Smooth muscle cell (in vitro differentiated cells): Measurements from ENCODE around the gene SLC16A7. TPM values are rescaled to one million over a fixed set of nuclear protein-coding genes. Genes with fewer than 3 reads are reported as not detected.

Source experiments
- DNase-seq: peaks from one replicate; lab custom pipeline; 2025; ENCODE audit not compliant: unreplicated experiment; lab: John Stamatoyannopoulos, UW
- H2AFZ ChIP-seq: fragments of 200-600 bp; sonication (generic); 2 replicates; pipeline ENCODE4 v1.6.0; 2016; ENCODE audit warnings: antibody characterized with exemption, low read depth, mild to moderate bottlenecking
- H3F3A ChIP-seq: fragments of 200-600 bp; sonication (generic); 2 replicates; pipeline ENCODE4 v1.6.0; 2017; ENCODE audit warnings: antibody characterized with exemption, low read depth
- H3K27ac ChIP-seq: fragments of 200-600 bp; sonication (generic); 2 replicates; pipeline ENCODE4 v1.5.1; 2016; ENCODE audit warnings: low read depth, mild to moderate bottlenecking
- H3K27me3 ChIP-seq: fragments of 200-600 bp; sonication (generic); 2 replicates; pipeline ENCODE4 v1.6.1; 2016; ENCODE audit warnings: low read depth, mild to moderate bottlenecking
- H3K36me3 ChIP-seq: fragments of 200-600 bp; sonication (generic); 2 replicates; pipeline ENCODE4 v1.5.1; 2016; ENCODE audit warnings: low read depth
- H3K4me1 ChIP-seq: fragments of 200-600 bp; sonication (generic); 2 replicates; pipeline ENCODE4 v1.5.1; 2016; ENCODE audit warnings: low read depth
- H3K4me2 ChIP-seq: fragments of 200-600 bp; sonication (generic); 2 replicates; pipeline ENCODE4 v1.6.0; 2016; ENCODE audit warnings: mild to moderate bottlenecking
- H3K4me3 ChIP-seq: fragments of 200-600 bp; sonication (generic); 2 replicates; pipeline ENCODE4 v1.5.1; 2016; ENCODE audit warnings: mild to moderate bottlenecking
- H3K79me2 ChIP-seq: fragments of 200-600 bp; sonication (generic); 2 replicates; pipeline ENCODE4 v1.6.0; 2016; ENCODE audit warnings: low read depth, mild to moderate bottlenecking
- H3K9ac ChIP-seq: fragments of 200-600 bp; sonication (generic); 2 replicates; pipeline ENCODE4 v1.6.0; 2016; ENCODE audit warnings: low read depth
- H3K9me3 ChIP-seq: fragments of 200-600 bp; sonication (generic); replicated peaks from 2 replicates; pipeline ENCODE4 v1.5.1; 2016; ENCODE audit warnings: low read depth
- H4K20me1 ChIP-seq: fragments of 200-600 bp; sonication (generic); 2 replicates; pipeline ENCODE4 v1.6.0; 2016; ENCODE audit warnings: low read depth
- WGBS: methylation state at CpG from one replicate; pipeline ENCODE4 v1.1.7; 2016; ENCODE audit warnings: low lambda C conversion rate; 5-methylcytosine and 5-hydroxymethylcytosine counted together
- polyA plus RNA-seq: library from polyadenylated mRNA; unstranded; fragments of >200 nt; fragmentation: Nextera tagmentation; extraction: Ambion mirVana; gene quantifications from 2 replicates; pipeline ENCODE4 v1.2.1, GENCODE V29; 2016
- total RNA-seq: library from RNA; depleted of rRNA; stranded (reverse); fragments of >200 nt; gene quantifications from 2 replicates; pipeline ENCODE4 v1.2.3, GENCODE V29; 2014
- TF ChIP-seq, protein P1 (sequence below): fragments of 200-600 bp; sonication (generic); IDR thresholded peaks from 2 replicates; pipeline ENCODE4 v1.5.1; 2017; ENCODE audit warnings: borderline replicate concordance, mild to moderate bottlenecking, antibody characterized with exemption; ENCODE audit not compliant: insufficient read depth, poor library complexity, severe bottlenecking

Gene SLC16A7
- total and polyA plus RNA-seq, 2 experiments from 2014 or later, result 1.6 to 13.8 TPM

DNA sequence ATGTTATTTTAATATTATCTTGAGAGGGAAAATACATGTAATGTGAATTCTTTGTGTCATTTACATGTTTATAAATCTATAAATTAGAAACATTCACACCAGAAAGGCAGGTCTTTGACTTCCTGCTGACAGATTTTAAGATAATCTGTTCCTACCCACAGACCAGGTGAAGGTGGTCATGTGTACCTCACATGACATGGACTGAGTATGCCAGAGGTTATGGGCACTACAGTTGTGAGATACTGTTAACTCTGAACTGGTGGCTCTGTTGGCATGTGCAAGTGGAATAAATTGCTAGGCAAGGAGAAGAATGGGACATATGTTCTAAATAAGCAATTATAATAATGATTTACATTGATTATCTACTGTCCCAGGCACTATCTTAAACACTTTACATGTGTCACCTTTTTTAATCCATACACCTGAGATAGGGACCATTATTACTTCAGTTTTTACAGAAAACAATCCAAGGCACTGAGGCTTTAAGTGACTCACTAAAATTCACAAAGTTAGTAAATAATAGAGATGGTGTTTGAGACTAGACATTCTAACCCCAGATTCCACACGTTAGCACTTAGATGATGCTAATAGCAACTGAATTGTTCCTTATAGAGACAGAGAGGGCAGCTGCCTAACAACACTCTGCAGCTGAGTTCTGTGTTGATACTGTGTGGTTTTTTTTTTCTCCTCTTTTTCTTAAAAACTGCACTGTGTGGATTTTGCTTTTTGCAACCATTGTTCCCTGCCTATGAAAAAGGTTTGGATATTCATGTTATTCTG, 23.8 kb downstream of the SLC16A7 start:
- Histone ChIP-seq H4K20me1 (no peaks in the 10 kb centered on the region), H3K36me3 (no peaks in the 10 kb centered on the region), H3K79me2 (no peaks in the 10 kb centered on the region), H3K9me3 (no peaks in the 10 kb centered on the region), H3F3A (no peaks in the 10 kb centered on the region), H3K27ac (no peak overlapping the region), H3K9ac (no peak overlapping the region), H3K27me3 (no peaks in the 10 kb centered on the region), H2AFZ (no peak overlapping the region), H3K4me3 (no peak overlapping the region), H3K4me1 (no peaks in the 10 kb centered on the region), H3K4me2 (no peak overlapping the region)
- WGBS, result 78% methylated on average over 1 of the region's 1 CpG
- no peak for DNase-seq
- TF ChIP-seq, protein P1, sequence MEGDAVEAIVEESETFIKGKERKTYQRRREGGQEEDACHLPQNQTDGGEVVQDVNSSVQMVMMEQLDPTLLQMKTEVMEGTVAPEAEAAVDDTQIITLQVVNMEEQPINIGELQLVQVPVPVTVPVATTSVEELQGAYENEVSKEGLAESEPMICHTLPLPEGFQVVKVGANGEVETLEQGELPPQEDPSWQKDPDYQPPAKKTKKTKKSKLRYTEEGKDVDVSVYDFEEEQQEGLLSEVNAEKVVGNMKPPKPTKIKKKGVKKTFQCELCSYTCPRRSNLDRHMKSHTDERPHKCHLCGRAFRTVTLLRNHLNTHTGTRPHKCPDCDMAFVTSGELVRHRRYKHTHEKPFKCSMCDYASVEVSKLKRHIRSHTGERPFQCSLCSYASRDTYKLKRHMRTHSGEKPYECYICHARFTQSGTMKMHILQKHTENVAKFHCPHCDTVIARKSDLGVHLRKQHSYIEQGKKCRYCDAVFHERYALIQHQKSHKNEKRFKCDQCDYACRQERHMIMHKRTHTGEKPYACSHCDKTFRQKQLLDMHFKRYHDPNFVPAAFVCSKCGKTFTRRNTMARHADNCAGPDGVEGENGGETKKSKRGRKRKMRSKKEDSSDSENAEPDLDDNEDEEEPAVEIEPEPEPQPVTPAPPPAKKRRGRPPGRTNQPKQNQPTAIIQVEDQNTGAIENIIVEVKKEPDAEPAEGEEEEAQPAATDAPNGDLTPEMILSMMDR, result no peak

DNA sequence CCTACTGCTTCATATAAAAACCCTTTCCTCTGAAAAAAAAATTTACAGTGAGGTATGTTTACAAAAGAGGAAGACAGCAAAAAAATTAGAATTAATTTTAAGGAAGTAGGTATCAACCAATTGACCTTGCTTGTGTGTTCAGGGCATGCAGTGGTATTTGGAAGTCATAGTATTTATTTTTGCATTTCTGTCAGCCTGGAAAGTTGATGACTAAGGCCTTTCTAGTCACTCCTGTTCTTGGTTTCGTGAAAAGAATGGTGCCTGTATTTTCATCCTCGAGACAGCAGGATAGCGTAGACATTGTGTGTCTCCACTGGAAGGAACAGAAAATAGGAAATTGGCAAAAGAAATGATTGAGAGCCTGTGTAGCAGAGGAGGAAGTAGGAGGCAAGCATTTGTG, 24.5 kb downstream of the SLC16A7 start:
- DNase-seq, result no peak
- WGBS, result 90% methylated on average over 3 of the region's 3 CpGs

DNA sequence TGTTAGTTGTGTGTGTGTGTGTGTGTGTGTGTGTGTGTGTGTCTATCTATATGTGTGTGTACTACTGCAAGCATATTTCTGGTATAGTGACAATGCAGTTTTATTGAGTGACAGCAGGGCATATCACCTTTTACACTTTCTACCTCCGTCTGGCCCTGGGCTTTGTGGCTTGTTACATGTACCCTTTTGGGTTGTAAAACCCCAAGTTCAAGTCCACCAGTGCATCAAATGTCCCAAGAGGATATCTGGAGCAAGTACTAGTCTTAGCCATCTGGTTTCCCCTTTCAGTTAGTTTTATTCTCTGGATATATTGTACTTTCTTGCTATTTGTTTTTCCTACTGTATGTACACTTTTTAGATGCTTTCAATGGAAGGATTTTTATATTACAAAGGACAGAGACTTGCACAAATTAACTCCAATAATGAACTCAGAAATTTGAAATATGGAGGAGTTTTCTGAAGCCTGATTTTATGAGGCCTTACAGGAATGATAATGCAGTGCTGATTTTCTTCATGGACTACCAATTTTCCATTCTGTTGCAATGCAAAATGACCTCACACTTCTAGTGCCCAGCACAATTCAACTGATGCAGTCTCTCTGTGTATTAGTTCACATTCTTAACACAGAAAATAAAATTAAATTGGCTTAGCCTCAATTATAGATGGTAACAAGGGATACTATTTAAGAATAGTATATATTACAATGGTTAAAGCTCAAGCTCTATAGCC, 29.1 kb downstream of the SLC16A7 start:
- no peak overlapping the region for H3K9ac ChIP-seq
- TF ChIP-seq, protein P1, result no peak
- DNase-seq, result no peak
- H4K20me1 ChIP-seq, result no peaks in the 10 kb centered on the region
- H3K4me1 ChIP-seq, result no peaks in the 10 kb centered on the region
- H3K27ac ChIP-seq, result no peak overlapping the region
- no peaks in the 10 kb centered on the region for H3K27me3 ChIP-seq
- no peaks in the 10 kb centered on the region for H3K9me3 ChIP-seq
- no peak overlapping the region for H3K4me2 ChIP-seq
- 65% methylated on average over 1 of the region's 1 CpG for WGBS
- no peak overlapping the region for H3K4me3 ChIP-seq
- H3F3A ChIP-seq, result no peaks in the 10 kb centered on the region
- H3K79me2 ChIP-seq, result no peaks in the 10 kb centered on the region
- no peaks in the 10 kb centered on the region for H3K36me3 ChIP-seq
- H2AFZ ChIP-seq, result no peak overlapping the region

More for the DNA sequence above, 24.5 kb downstream of the SLC16A7 start:
- no peak overlapping the region for H3K27ac ChIP-seq
- TF ChIP-seq, protein P1, result no peak
- H2AFZ ChIP-seq, result no peak overlapping the region
- no peaks in the 10 kb centered on the region for H3K79me2 ChIP-seq
- no peaks in the 10 kb centered on the region for H3F3A ChIP-seq
- H4K20me1 ChIP-seq, result no peaks in the 10 kb centered on the region
- H3K4me2 ChIP-seq, result no peak overlapping the region
- no peaks in the 10 kb centered on the region for H3K27me3 ChIP-seq
- no peak overlapping the region for H3K4me3 ChIP-seq
- H3K36me3 ChIP-seq, result no peaks in the 10 kb centered on the region
- H3K9me3 ChIP-seq, result no peaks in the 10 kb centered on the region
- H3K9ac ChIP-seq, result no peak overlapping the region
- no peaks in the 10 kb centered on the region for H3K4me1 ChIP-seq

DNA sequence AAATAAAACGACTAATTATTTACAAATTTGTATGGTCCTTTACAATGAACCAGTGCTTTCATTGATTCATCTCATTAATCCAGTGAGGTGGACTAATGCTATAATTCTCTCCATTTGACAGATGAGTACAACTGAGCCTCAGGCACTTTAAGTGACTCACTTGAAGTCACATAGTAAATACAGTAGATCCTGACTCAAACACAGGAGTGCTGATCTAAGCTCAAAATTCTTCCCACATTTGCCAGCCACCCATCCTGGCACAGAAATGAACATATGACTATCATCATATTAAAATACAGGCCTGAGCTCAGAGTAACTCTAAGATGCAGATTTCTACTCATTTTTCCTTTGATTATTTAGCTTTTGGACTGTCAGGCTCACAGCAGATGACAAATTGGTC, 30.6 kb downstream of the SLC16A7 start:
- no peaks in the 10 kb centered on the region for H3K36me3 ChIP-seq
- no peaks in the 10 kb centered on the region for H3F3A ChIP-seq
- TF ChIP-seq, protein P1, result no peak
- no peak overlapping the region for H3K9ac ChIP-seq
- no peaks in the 10 kb centered on the region for H4K20me1 ChIP-seq
- no peaks in the 10 kb centered on the region for H3K79me2 ChIP-seq
- no peaks in the 10 kb centered on the region for H3K4me1 ChIP-seq
- no peak overlapping the region for H3K4me3 ChIP-seq
- 80% methylated on average over 1 of the region's 1 CpG for WGBS
- H3K9me3 ChIP-seq, result no peaks in the 10 kb centered on the region
- H2AFZ ChIP-seq, result no peak overlapping the region
- H3K4me2 ChIP-seq, result no peak overlapping the region
- no peak for DNase-seq
- H3K27ac ChIP-seq, result no peak overlapping the region
- H3K27me3 ChIP-seq, result no peaks in the 10 kb centered on the region
